CD4-positive, alpha-beta T cell (primary cell): Measurements from ENCODE around the gene TUBA4B. TPM values are rescaled to one million over a fixed set of nuclear protein-coding genes. Genes with fewer than 3 reads are reported as not detected.

ENCODE experiments used
- ATAC-seq: fragments of 200-7000 bp; cut with Tn5 transposase; one replicate; pipeline ENCODE4 v1.10.0; 2022; ENCODE audit warnings: mild to moderate bottlenecking; ENCODE audit not compliant: poor library complexity
- CTCF ChIA-PET: fragments of 350-600 bp; sonication (Branson Sonifier 250); formaldehyde crosslinking; loops from one replicate; lab custom pipeline; 2021; ENCODE audit warnings: antibody characterized with exemption, inconsistent platforms; lab: Charles Lee
- POLR2A ChIA-PET: fragments of 350-600 bp; sonication (Branson Sonifier 250); formaldehyde crosslinking; loops from one replicate; lab custom pipeline; 2021; ENCODE audit warnings: antibody characterized with exemption, inconsistent platforms; lab: Charles Lee
- DNase-seq, 14 experiments: peaks; one replicate each; pipeline ENCODE4 v3.0.0-alpha.2; 2013 to 2020; ENCODE audit warnings: mixed read lengths in 2 of 14
- H3K27ac ChIP-seq, 2 donors: one replicate each; pipeline versions ENCODE4 v1.5.1 to v1.7.0; 2013; ENCODE audit warnings: low read length in 2 of 2, low read depth in 1 of 2, mild to moderate bottlenecking in 1 of 2
- H3K27me3 ChIP-seq, 2 experiments: 1 replicate in 1 of 2; 2 replicates in 1 of 2; pipeline versions ENCODE4 v1.6.1 to v1.7.0; 2013; ENCODE audit warnings: low read length in 2 of 2, control low read depth in 1 of 2, mild to moderate bottlenecking in 1 of 2, moderate library complexity in 1 of 2; ENCODE audit not compliant: insufficient read depth in 2 of 2, control insufficient read depth in 1 of 2
- H3K36me3 ChIP-seq: one replicate; pipeline ENCODE4 v1.6.1; 2013; ENCODE audit warnings: low read length, control low read depth; ENCODE audit not compliant: insufficient read depth
- H3K4me1 ChIP-seq: one replicate; pipeline ENCODE4 v1.6.1; 2013; ENCODE audit warnings: low read length, control low read depth; ENCODE audit not compliant: insufficient read depth
- H3K4me3 ChIP-seq: one replicate; pipeline ENCODE4 v1.5.1; 2013; ENCODE audit warnings: mild to moderate bottlenecking, low read length, moderate library complexity
- H3K9me3 ChIP-seq, 2 experiments: 1 replicate in 1 of 2; 2 replicates in 1 of 2; pipeline versions ENCODE4 v1.6.1 to v1.7.0; 2013; ENCODE audit warnings: low read length in 2 of 2, mild to moderate bottlenecking in 2 of 2, control low read depth in 1 of 2, moderate library complexity in 1 of 2; ENCODE audit not compliant: control insufficient read depth in 1 of 2, insufficient read depth in 1 of 2
- H3K27ac Mint-ChIP-seq: one replicate; pipeline ENCODE4 v1.8.0; 2020; ENCODE audit warnings: mixed read lengths
- H3K27me3 Mint-ChIP-seq: one replicate; pipeline ENCODE4 v1.8.0; 2021; ENCODE audit warnings: mixed read lengths
- H3K36me3 Mint-ChIP-seq: one replicate; pipeline ENCODE4 v1.8.0; 2021; ENCODE audit warnings: low read depth, mixed read lengths
- H3K4me1 Mint-ChIP-seq: one replicate; pipeline ENCODE4 v1.8.0; 2021; ENCODE audit warnings: low read depth, mixed read lengths
- H3K4me3 Mint-ChIP-seq: one replicate; pipeline ENCODE4 v1.8.0; 2020; ENCODE audit warnings: mild to moderate bottlenecking, mixed read lengths
- H3K9me3 Mint-ChIP-seq: one replicate; pipeline ENCODE4 v1.8.0; 2020; ENCODE audit warnings: mixed read lengths
- intact Hi-C, 2 experiments: fragments of 100-400 bp; cut with DNase I in 1 of 2; cut with micrococcal nuclease in 1 of 2; formaldehyde crosslinking; loops; one replicate each; pipeline versions ENCODE4 v1.15.1 to v1.9.0; 2023 to 2025; cut with DNase I, micrococcal nuclease
- total RNA-seq, 174 experiments: library from RNA in 2 of 174; stranded (reverse) in 2 of 174; gene quantifications; one replicate each; pipeline ENCODE4 v1.2.3 and lab custom pipeline; 2021 to 2026
- TF ChIP-seq, protein P1 (sequence below): fragments of 200-600 bp; IDR thresholded peaks from one replicate; pipeline ENCODE4 v1.8.0; 2022; ENCODE audit warnings: antibody characterized with exemption, mild to moderate bottlenecking

The TUBA4B gene
- total RNA-seq, 2 experiments from 2014 or later = not detected

GRCh38 chr2:219266232-219266631, 13.2 kb downstream of the TUBA4B start:
- Mint-ChIP-seq H3K4me1 (no peaks in the 10 kb centered on the region), H3K27me3 (no peaks in the 10 kb centered on the region), H3K36me3 (no peaks in the 10 kb centered on the region), H3K4me3 (no peak overlapping the region), H3K27ac (no peak overlapping the region), H3K9me3 (no peaks in the 10 kb centered on the region)
- H3K4me3 ChIP-seq = no peak overlapping the region
- no peaks in the 10 kb centered on the region for H3K27me3 ChIP-seq
- no peaks in the 10 kb centered on the region for H3K9me3 ChIP-seq
- ATAC-seq = no peak
- H3K4me1 ChIP-seq = no peaks in the 10 kb centered on the region
- CTCF ChIA-PET = interaction anchor here (1.5 kb wide), 1 partner anchor 28 kb away, joined by 4 read pairs; no protein-coding TSS in a partner anchor
- H3K36me3 ChIP-seq = no peaks in the 10 kb centered on the region
- TF ChIP-seq, protein P1, sequence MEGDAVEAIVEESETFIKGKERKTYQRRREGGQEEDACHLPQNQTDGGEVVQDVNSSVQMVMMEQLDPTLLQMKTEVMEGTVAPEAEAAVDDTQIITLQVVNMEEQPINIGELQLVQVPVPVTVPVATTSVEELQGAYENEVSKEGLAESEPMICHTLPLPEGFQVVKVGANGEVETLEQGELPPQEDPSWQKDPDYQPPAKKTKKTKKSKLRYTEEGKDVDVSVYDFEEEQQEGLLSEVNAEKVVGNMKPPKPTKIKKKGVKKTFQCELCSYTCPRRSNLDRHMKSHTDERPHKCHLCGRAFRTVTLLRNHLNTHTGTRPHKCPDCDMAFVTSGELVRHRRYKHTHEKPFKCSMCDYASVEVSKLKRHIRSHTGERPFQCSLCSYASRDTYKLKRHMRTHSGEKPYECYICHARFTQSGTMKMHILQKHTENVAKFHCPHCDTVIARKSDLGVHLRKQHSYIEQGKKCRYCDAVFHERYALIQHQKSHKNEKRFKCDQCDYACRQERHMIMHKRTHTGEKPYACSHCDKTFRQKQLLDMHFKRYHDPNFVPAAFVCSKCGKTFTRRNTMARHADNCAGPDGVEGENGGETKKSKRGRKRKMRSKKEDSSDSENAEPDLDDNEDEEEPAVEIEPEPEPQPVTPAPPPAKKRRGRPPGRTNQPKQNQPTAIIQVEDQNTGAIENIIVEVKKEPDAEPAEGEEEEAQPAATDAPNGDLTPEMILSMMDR = no peak
- H3K27ac ChIP-seq = no peak overlapping the region
- intact Hi-C loops = no loop called here
- POLR2A ChIA-PET = no interaction called here
- no peak for DNase-seq

GRCh38 chr2:219266886-219267285, 13.8 kb downstream of the TUBA4B start:
- CTCF ChIA-PET = interaction anchor here (1.4 kb wide), 1 partner anchor 11 kb away, joined by 3 read pairs; no protein-coding TSS in a partner anchor
- peaks cover 0 to 2% of the 10 kb centered on the region in 2 experiments for H3K27me3 ChIP-seq
- H3K4me1 ChIP-seq = no peaks in the 10 kb centered on the region
- Mint-ChIP-seq H3K4me3 (no peak overlapping the region), H3K27ac (no peak overlapping the region), H3K27me3 (no peaks in the 10 kb centered on the region), H3K4me1 (no peaks in the 10 kb centered on the region), H3K36me3 (no peaks in the 10 kb centered on the region), H3K9me3 (no peaks in the 10 kb centered on the region)
- intact Hi-C loops = no loop called here
- H3K27ac ChIP-seq = no peak overlapping the region
- TF ChIP-seq, protein P1 = no peak
- no peak for DNase-seq
- H3K36me3 ChIP-seq = no peaks in the 10 kb centered on the region
- POLR2A ChIA-PET = no interaction called here
- H3K4me3 ChIP-seq = no peak overlapping the region
- H3K9me3 ChIP-seq = no peaks in the 10 kb centered on the region
- ATAC-seq = no peak

DNA sequence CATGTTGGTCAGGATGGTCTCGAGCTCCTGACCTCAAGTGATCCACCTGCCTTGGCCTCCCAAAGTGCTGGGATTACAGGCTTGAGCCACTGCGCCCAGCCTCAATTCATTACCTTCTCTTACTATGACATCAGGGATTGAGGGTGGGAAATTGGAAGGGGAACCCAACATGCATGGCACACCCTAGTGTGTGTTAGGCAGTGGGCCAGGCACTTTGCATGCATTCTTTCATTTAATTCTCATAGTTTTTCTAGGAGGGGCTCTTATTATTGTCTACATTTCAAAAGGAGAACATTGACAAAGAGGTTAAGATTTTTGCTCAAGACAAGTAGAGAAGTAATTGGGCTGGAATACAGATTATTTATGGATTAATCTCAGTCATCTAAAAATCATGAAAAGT, 15.3 kb downstream of the TUBA4B start:
- peaks cover 0 to 2% of the 10 kb centered on the region in 2 experiments for H3K27me3 ChIP-seq
- POLR2A ChIA-PET = no interaction called here
- H3K4me3 ChIP-seq = no peak overlapping the region
- H3K4me1 Mint-ChIP-seq = no peaks in the 10 kb centered on the region
- H3K9me3 Mint-ChIP-seq = no peaks in the 10 kb centered on the region
- TF ChIP-seq, protein P1 = no peak
- no peak for ATAC-seq
- no peak for DNase-seq
- intact Hi-C loops = no loop called here
- no peaks in the 10 kb centered on the region for H3K36me3 Mint-ChIP-seq
- no peak overlapping the region for H3K27ac ChIP-seq
- no peaks in the 10 kb centered on the region for H3K27me3 Mint-ChIP-seq
- no peaks in the 10 kb centered on the region for H3K9me3 ChIP-seq
- no peaks in the 10 kb centered on the region for H3K4me1 ChIP-seq
- no peak overlapping the region for H3K27ac Mint-ChIP-seq
- no peaks in the 10 kb centered on the region for H3K36me3 ChIP-seq
- no peak overlapping the region for H3K4me3 Mint-ChIP-seq
- CTCF ChIA-PET = no interaction called here
